HG03460 (cell line): ENCODE results near the gene INTS7.
"Not testable (repeated sequence)": the region's sequence is repeated elsewhere in the genome, so short reads cannot be mapped to it uniquely, and the experiment has no call there.

Experiments
- ATAC-seq: cut with Tn5 transposase; IDR thresholded peaks from one replicate; pipeline ENCODE4 v1.9.1; 2021; ENCODE audit not compliant: unreplicated experiment

Gene INTS7

GRCh38 chr1:211937422-211937821, 97.9 kb downstream of the INTS7 start:
- ATAC-seq: not testable (repeated sequence)

GRCh38 chr1:211935448-211935970, 99.8 kb downstream of the INTS7 start:
- ATAC-seq: peak; percentile 74

GRCh38 chr1:211933946-211934714, 101.2 kb downstream of the INTS7 start:
- no peak for ATAC-seq

GRCh38 chr1:211932933-211933254, 102.5 kb downstream of the INTS7 start:
- ATAC-seq: no peak

- no peak for ATAC-seq
These were observed 103.0 kb downstream of the INTS7 start for GRCh38 chr1:211932231-211932932.

- no peak for ATAC-seq
These were observed 105.7 kb downstream of the INTS7 start for GRCh38 chr1:211929683-211930082.

GRCh38 chr1:211928993-211929637, 106.2 kb downstream of the INTS7 start:
- ATAC-seq: no peak

- ATAC-seq: no peak
These were observed 107.0 kb downstream of the INTS7 start for GRCh38 chr1:211928290-211928801.

- no peak for ATAC-seq
These were observed 110.3 kb downstream of the INTS7 start for GRCh38 chr1:211925016-211925415.

GRCh38 chr1:211924256-211924655, 111.1 kb downstream of the INTS7 start:
- ATAC-seq: no peak

GRCh38 chr1:211923095-211923494, 112.3 kb downstream of the INTS7 start:
- no peak for ATAC-seq

GRCh38 chr1:211921579-211922095, 113.7 kb downstream of the INTS7 start:
- no peak for ATAC-seq

- no peak for ATAC-seq
These were observed 114.6 kb downstream of the INTS7 start for GRCh38 chr1:211920602-211921226.

GRCh38 chr1:211920141-211920572, 115.2 kb downstream of the INTS7 start:
- ATAC-seq: no peak

- no peak for ATAC-seq
These were observed 116.4 kb downstream of the INTS7 start for GRCh38 chr1:211918843-211919414.

GRCh38 chr1:211916458-211916857, 118.9 kb downstream of the INTS7 start:
- not testable (repeated sequence) for ATAC-seq

- no peak for ATAC-seq
These were observed 119.4 kb downstream of the INTS7 start for GRCh38 chr1:211915924-211916323.

GRCh38 chr1:211912844-211913432, 122.4 kb downstream of the INTS7 start:
- no peak for ATAC-seq

GRCh38 chr1:211912038-211912437, 123.3 kb downstream of the INTS7 start:
- no peak for ATAC-seq

- no peak for ATAC-seq
These were observed 124.4 kb downstream of the INTS7 start for GRCh38 chr1:211910913-211911485.
